Activated T-cell treated with anti-CD3 and anti-CD28 coated beads, Interleukin-2, amount 50 U/mL, for 72 hours (primary cell): Measurements from ENCODE around the gene ATG101. TPM values are rescaled to one million over a fixed set of nuclear protein-coding genes. Genes with fewer than 3 reads are reported as not detected.

Experiments
- ATAC-seq, 2 donors: fragments of 150-1000 bp; cut with Tn5 transposase; replicated peaks in 1 of 2; 2 replicates each; pipeline ENCODE4 v1.10.0; 2021; ENCODE audit warnings: moderate library complexity in 2 of 2, mild to moderate bottlenecking in 1 of 2
- DNase-seq, 2 donors: peaks; one replicate each; pipeline ENCODE4 v3.0.0; 2021 to 2022; ENCODE audit warnings: mixed read lengths in 1 of 2
- H3K27ac Mint-ChIP-seq: one replicate; pipeline ENCODE4 v1.8.0; 2022; ENCODE audit warnings: mild to moderate bottlenecking, moderate library complexity, mixed read lengths
- H3K27me3 Mint-ChIP-seq: one replicate; pipeline ENCODE4 v1.8.0; 2022; ENCODE audit warnings: low read depth, mixed read lengths
- H3K36me3 Mint-ChIP-seq, 2 donors: one replicate each; pipeline ENCODE4 v1.8.0; 2022; ENCODE audit warnings: mixed read lengths in 2 of 2, mild to moderate bottlenecking in 1 of 2; ENCODE audit not compliant: insufficient read depth in 2 of 2
- H3K4me1 Mint-ChIP-seq: one replicate; pipeline ENCODE4 v1.8.0; 2022; ENCODE audit warnings: low read depth, mixed read lengths
- H3K4me3 Mint-ChIP-seq, 2 donors: one replicate each; pipeline ENCODE4 v1.8.0; 2022; ENCODE audit warnings: mild to moderate bottlenecking in 2 of 2, mixed read lengths in 2 of 2, moderate library complexity in 2 of 2
- H3K9me3 Mint-ChIP-seq, 2 donors: one replicate each; pipeline ENCODE4 v1.8.0; 2022; ENCODE audit warnings: mixed read lengths in 2 of 2
- total RNA-seq, 2 donors: library from RNA; stranded (reverse); gene quantifications; one replicate each; pipeline ENCODE4 v1.2.3, GENCODE V29; 2022

The ATG101 gene
- total RNA-seq, 2 donors from 2014 or later: 52.6 to 53.4 TPM

DNA sequence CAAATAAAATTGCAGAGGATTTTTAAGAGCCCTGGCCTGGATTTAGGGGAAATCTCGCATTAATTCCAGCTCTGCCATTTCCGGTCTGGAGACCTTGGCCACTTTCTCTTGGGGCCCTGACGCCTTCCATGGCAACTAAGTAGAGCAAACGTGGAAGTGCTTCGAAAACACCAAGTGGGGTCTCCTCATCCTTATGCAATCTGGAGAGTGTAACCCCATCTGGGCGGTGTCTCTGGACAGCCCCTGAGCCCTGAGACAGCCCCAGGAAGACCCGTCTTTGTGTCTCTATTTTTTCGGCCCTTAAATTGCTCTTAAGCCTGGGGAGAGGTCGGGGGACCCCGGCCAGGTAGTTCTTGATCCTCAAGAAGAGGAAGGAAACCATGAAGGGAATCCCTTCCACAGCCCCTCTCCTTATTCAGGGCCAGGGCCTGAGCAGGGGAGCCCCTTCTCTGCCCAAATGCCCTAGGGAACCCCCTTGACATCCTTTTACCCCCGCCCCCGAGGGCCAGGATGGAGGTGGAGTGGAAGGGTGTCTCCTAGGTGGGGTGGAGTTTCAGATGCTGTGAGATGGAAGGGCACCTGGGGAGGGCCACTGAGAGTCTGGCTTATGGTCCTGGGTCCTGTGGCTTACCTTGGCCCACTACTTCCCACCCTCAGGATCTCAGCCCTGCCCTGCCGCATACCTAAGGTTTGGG lies 36.2 kb upstream of the ATG101 start:
- no peak overlapping the region for H3K27ac Mint-ChIP-seq
- H3K4me3 Mint-ChIP-seq: peak overlapping the region; percentile 86 to 90
- H3K4me1 Mint-ChIP-seq: peaks cover 44% of the 10 kb centered on the region
- H3K27me3 Mint-ChIP-seq: no peaks in the 10 kb centered on the region
- ATAC-seq (no peak), DNase-seq (no peak)
- H3K36me3 Mint-ChIP-seq: peaks cover 0 to 3% of the 10 kb centered on the region in 2 donors
- H3K9me3 Mint-ChIP-seq: no peaks in the 10 kb centered on the region

DNA sequence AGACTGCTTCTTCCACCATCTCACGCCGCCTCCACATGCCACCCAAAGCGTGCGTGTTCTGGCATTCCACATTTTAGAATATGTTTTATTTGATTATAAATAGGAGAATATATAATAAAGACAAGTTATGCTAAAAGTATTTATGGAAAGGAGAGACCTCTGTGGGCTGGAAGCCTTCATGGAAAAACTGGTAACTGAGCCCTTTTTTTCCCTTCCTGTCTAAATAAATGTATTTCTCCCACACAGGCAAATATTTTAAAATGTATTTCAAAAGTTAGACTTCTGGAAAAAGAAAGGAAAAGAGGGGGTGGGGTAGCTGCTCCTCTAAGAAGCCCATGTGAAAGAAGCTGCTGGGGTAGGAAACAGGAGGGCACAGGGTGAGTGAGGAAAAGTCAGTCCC lies 34.6 kb upstream of the ATG101 start:
- DNase-seq (no peak), ATAC-seq (no peak)
- no peaks in the 10 kb centered on the region for H3K9me3 Mint-ChIP-seq
- H3K4me1 Mint-ChIP-seq: peaks cover 60% of the 10 kb centered on the region
- H3K27ac Mint-ChIP-seq: peak overlapping the region; percentile 54
- peaks cover 0 to 3% of the 10 kb centered on the region in 2 donors for H3K36me3 Mint-ChIP-seq
- H3K4me3 Mint-ChIP-seq: peak overlapping the region; percentile 44 to 74
- no peaks in the 10 kb centered on the region for H3K27me3 Mint-ChIP-seq

GRCh38 chr12:52035926-52036325 lies 33.9 kb upstream of the ATG101 start:
- H3K27ac Mint-ChIP-seq: no peak overlapping the region
- H3K4me3 Mint-ChIP-seq: peak overlapping the region; percentile 74 to 81
- no peaks in the 10 kb centered on the region for H3K9me3 Mint-ChIP-seq
- ATAC-seq: no peak
- peaks cover 0 to 3% of the 10 kb centered on the region in 2 donors for H3K36me3 Mint-ChIP-seq
- peaks cover 68% of the 10 kb centered on the region for H3K4me1 Mint-ChIP-seq
- no peaks in the 10 kb centered on the region for H3K27me3 Mint-ChIP-seq
- no peak for DNase-seq

- Mint-ChIP-seq H3K27ac (no peak overlapping the region), H3K36me3 (peaks cover 0 to 3% of the 10 kb centered on the region in 2 donors), H3K9me3 (no peaks in the 10 kb centered on the region), H3K4me3 (peak overlapping the region; percentile 74 to 81), H3K4me1 (peaks cover 73% of the 10 kb centered on the region), H3K27me3 (no peaks in the 10 kb centered on the region)
- ATAC-seq (peak; percentile 54 to 62), DNase-seq (peak; percentile 74 to 87)
Measured at GRCh38 chr12:52036587-52037171, 33.1 kb upstream of the ATG101 start.

GRCh38 chr12:52037248-52037861 lies 32.4 kb upstream of the ATG101 start:
- H3K36me3 Mint-ChIP-seq: peaks cover 0 to 3% of the 10 kb centered on the region in 2 donors
- ATAC-seq (peak; percentile 5 to 6), DNase-seq (peak; percentile 22 to 38)
- peaks cover 76% of the 10 kb centered on the region for H3K4me1 Mint-ChIP-seq
- no peaks in the 10 kb centered on the region for H3K27me3 Mint-ChIP-seq
- no peak overlapping the region for H3K27ac Mint-ChIP-seq
- H3K9me3 Mint-ChIP-seq: no peaks in the 10 kb centered on the region
- peak overlapping the region; percentile 84 to 87 for H3K4me3 Mint-ChIP-seq

DNA sequence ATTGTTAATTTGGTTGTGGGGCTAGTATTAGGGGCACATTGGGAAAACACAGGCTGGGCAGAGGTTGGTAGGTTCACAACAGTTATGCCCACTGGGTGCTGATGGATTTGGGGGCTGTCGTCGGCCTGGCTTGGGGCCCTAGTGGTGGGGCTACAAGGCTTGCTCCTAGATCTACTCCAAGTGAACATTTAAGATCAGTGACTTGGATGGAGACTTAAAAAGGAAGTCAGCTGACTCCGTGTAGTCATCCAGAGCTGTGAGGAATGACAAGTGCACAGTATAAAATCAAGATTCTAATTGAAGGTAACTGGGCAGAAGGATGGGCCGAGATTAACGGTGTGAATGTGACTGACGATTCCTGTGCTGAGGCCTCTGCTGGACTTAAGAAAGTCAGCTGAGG lies 31.3 kb upstream of the ATG101 start:
- Mint-ChIP-seq H3K4me3 (peak overlapping the region; percentile 84 to 87), H3K27ac (peak overlapping the region; percentile 61), H3K9me3 (no peaks in the 10 kb centered on the region), H3K4me1 (peaks cover 70% of the 10 kb centered on the region), H3K36me3 (peaks cover 0 to 3% of the 10 kb centered on the region in 2 donors), H3K27me3 (no peaks in the 10 kb centered on the region)
- ATAC-seq: no peak
- no peak for DNase-seq

DNA sequence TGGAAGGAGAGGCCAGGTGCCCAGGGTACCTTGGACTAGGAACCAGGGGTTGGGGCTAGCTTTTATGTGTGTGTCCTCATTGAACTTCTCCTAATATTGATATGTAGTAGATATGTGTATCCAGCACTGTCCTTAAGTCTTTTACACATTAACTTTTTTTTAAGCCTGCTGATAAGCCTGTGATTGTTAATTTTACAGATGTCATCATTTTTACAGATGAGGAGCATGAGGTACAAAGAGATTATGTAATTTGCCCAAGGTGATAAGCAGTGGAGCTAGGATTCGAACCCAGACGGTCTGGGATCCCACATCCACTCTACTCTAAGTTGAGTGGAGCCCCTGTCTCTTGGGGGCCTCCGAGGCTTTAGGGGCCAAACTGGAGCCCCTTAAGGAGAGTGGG lies 28.7 kb upstream of the ATG101 start:
- Mint-ChIP-seq H3K9me3 (no peaks in the 10 kb centered on the region), H3K4me1 (peaks cover 60% of the 10 kb centered on the region), H3K27me3 (no peaks in the 10 kb centered on the region), H3K4me3 (peak overlapping the region in 1 of 2 donors; percentile 84), H3K36me3 (peaks cover 0 to 3% of the 10 kb centered on the region in 2 donors), H3K27ac (no peak overlapping the region)
- ATAC-seq (no peak), DNase-seq (no peak)

DNA sequence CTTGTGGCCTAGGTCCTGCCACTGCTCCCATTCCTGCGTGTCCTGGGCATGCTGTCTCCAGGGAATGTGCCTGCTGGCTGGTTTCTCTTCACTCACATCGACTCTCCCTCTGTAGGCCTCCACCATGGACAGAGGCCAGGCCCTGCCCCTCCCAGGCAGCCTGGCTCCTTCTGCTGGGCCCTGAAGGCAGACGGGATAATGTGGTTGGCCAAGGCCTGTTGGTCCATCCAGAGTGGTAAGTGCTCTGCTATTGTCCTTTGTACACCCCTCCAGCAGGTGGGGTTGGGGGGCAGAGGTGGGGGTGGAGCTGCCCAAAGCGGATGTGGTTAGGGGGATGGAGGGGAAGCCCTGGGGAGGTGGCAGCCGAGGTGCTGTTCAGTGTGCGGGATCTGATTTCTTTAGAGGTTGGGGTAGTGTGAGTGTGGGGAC lies 28.1 kb upstream of the ATG101 start:
- Mint-ChIP-seq H3K27ac (no peak overlapping the region), H3K4me3 (peak overlapping the region; percentile 57 to 81), H3K27me3 (no peaks in the 10 kb centered on the region), H3K4me1 (peaks cover 60% of the 10 kb centered on the region), H3K36me3 (peaks cover 0 to 3% of the 10 kb centered on the region in 2 donors), H3K9me3 (no peaks in the 10 kb centered on the region)
- DNase-seq: peak; percentile 51 to 54
- peak; percentile 43 to 57 for ATAC-seq

DNA sequence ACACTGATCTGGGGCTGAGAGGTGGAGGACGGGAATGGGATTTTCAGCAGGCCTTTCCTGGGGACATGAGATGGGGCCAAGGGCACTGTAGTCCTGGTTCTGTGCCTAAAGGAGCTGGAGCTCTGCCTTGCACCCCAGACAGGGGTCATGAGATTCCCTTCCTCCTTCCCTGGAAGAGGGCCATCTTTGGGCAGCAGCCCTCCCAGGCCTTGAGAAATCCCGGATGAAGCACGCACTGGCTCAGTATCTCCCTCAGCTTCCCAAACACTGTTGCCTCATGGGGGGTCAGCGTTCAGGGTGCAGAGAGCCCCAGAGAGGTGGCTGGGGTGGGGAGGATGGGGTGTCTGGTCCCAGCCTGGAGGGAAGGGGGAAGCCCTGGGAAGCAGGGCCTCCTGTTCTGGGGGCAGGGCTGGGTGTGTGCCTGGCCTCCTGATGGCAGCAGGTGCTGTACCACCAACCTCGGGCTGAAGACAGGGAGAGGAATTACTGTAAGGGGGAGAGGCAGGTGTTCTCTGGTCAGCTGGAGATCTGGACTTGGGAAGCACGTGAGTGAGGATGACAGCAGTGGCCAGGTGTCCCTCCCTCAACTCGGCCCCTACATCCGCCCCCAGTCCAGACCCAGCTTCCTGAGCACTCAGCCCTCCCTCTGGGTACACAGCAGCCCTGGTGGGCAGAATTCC lies 26.9 kb upstream of the ATG101 start:
- ATAC-seq: no peak
- no peak for DNase-seq
- Mint-ChIP-seq H3K4me1 (peaks cover 60% of the 10 kb centered on the region), H3K9me3 (no peaks in the 10 kb centered on the region), H3K36me3 (peaks cover 0 to 3% of the 10 kb centered on the region in 2 donors), H3K27ac (no peak overlapping the region), H3K27me3 (no peaks in the 10 kb centered on the region), H3K4me3 (no peak overlapping the region)

DNA sequence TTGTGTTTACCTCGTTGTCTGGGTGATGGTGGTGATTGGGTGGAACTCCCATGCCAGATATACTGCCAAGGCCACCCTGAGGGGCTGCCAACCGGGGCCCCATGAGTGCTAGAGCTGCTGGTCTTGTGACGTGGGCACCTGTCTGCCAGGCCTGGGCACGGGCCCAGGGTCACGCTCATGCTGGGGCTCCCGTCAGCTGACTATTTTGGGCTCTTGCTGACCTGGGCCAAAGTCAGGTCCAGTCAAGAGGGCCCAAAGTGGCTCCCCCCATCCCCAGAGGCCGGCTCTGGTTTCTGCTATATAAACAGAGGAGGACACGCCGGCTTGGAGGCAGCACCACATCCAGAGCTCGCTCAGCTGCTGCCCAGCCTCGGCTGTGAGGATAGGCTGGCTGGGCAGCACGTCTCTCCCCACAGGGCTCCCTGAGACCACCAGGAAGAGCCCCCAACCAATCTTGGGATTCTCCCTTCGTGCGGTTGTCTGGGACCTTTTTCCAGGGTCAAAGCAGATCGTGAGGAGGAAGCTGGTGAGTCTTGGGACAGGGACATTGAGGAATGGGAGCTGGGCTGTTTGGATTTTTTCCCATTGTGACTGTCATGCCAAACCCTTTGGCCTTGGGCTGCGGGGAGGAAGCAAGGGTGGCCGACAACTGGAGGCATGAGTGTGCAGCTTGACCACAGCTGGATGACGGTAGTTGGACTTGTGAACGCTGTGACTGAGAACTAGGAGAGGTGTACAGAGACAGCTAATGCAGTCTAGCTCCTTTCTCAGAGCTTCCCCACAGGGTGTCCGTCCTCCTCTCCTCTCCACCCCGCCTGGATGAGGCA lies 26.2 kb upstream of the ATG101 start:
- no peak for DNase-seq
- no peak overlapping the region for H3K4me3 Mint-ChIP-seq
- no peak for ATAC-seq
- no peaks in the 10 kb centered on the region for H3K9me3 Mint-ChIP-seq
- peaks cover 53% of the 10 kb centered on the region for H3K4me1 Mint-ChIP-seq
- no peaks in the 10 kb centered on the region for H3K36me3 Mint-ChIP-seq
- H3K27me3 Mint-ChIP-seq: no peaks in the 10 kb centered on the region
- no peak overlapping the region for H3K27ac Mint-ChIP-seq

- Mint-ChIP-seq H3K36me3 (peaks cover 2% of the 10 kb centered on the region in 2 donors), H3K9me3 (no peaks in the 10 kb centered on the region), H3K4me3 (no peak overlapping the region), H3K27me3 (no peaks in the 10 kb centered on the region), H3K4me1 (peaks cover 50% of the 10 kb centered on the region), H3K27ac (no peak overlapping the region)
- DNase-seq (no peak), ATAC-seq (no peak)
Measured at GRCh38 chr12:52044292-52044983, 25.3 kb upstream of the ATG101 start.

DNA sequence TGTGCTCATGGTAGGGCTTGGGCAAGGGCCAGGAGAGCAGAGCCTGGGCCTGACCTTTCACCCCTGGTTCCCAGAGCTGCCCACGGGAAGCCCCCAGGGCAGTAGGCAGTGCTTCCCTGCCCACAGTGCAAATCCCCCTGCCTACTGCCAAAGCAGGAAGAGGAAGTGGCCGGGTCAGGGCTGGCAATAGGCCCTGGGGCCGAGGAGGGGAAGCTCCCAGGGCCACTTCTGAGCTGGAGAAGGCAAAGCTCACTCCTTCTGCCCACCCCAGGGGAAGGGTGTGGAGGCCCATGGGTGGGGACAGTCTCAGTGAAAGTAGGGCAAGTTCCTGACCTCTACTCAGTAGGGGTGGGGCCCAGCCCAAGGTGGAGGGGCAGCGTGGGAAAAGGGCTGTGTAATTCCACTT lies 24.0 kb upstream of the ATG101 start:
- no peak for ATAC-seq

More for the DNA sequence above, 24.0 kb upstream of the ATG101 start:
- no peak for DNase-seq
- Mint-ChIP-seq H3K27me3 (no peaks in the 10 kb centered on the region), H3K4me1 (peaks cover 48% of the 10 kb centered on the region), H3K4me3 (no peak overlapping the region), H3K27ac (no peak overlapping the region), H3K36me3 (peaks cover 2% of the 10 kb centered on the region in 2 donors), H3K9me3 (no peaks in the 10 kb centered on the region)
